HCT116 (cell line): ENCODE data around the gene LIMK2. TPM values are rescaled to one million over a fixed set of nuclear protein-coding genes. Genes with fewer than 3 reads are reported as not detected.

Experiments used
- ATAC-seq: fragments of 200-7000 bp; cut with Tn5 transposase; 2 replicates; pipeline ENCODE4 v1.9.1; 2020; ENCODE audit warnings: mild to moderate bottlenecking, moderate library complexity
- BruUV-seq: library from RNA; stranded (reverse); fragments of 400-500 nt; replicated peaks from 2 replicates; lab custom pipeline; 2021; lab: Mats Ljungman, UMichigan
- CTCF ChIA-PET: fragments of 300-600 bp; sonication (Branson Sonifier 250); formaldehyde crosslinking; loops from one replicate; lab custom pipeline; 2021; ENCODE audit warnings: antibody characterized with exemption; lab: Charles Lee
- POLR2A ChIA-PET: fragments of 300-600, 350-600 bp; sonication (Branson Sonifier 250); formaldehyde crosslinking; loops from one replicate; lab custom pipeline; 2021; ENCODE audit warnings: antibody characterized with exemption; lab: Charles Lee
- RAD21 ChIA-PET, 2 experiments: fragments of 300-600 bp; sonication (Branson Sonifier 250); formaldehyde crosslinking; loops; one replicate each; lab custom pipeline; 2023; ENCODE audit warnings: low total read pairs in 2 of 2; ENCODE audit not compliant: uncharacterized antibody in 2 of 2, unreplicated experiment in 2 of 2, low non-redundant PET in 1 of 2; lab: Charles Lee
- DNase-seq: peaks from one replicate; pipeline ENCODE4 v3.0.0-alpha.2; 2010; ENCODE audit warnings: low read depth, low spot score
- H2AFZ ChIP-seq: fragments of 200-600 bp; shearing (Covaris generic), sonication (generic); 2 replicates; pipeline ENCODE4 v1.6.1; 2017; ENCODE audit warnings: low read depth, mixed run types, mixed read lengths, antibody characterized with exemption, low read length; ENCODE audit not compliant: poor library complexity, severe bottlenecking
- H3K27ac ChIP-seq: 2 replicates; pipeline ENCODE4 v1.5.1; 2012; ENCODE audit warnings: low read depth, low read length
- H3K27me3 ChIP-seq: fragments of 200-600 bp; sonication (generic); 2 replicates; pipeline ENCODE4 v1.6.1; 2016; ENCODE audit warnings: mixed run types, low read length, mixed read lengths; ENCODE audit not compliant: insufficient read depth
- H3K36me3 ChIP-seq, 2 experiments: fragments of 200-500 bp in 1 of 2; fragments of 200-600 bp in 1 of 2; sonication (Bioruptor generic) in 1 of 2; sonication (generic) in 1 of 2; 2 replicates each; pipeline versions ENCODE4 v1.5.1 to v1.6.1; 2014 to 2016; ENCODE audit warnings: low read length in 2 of 2, inconsistent platforms in 1 of 2, mixed read lengths in 1 of 2, mixed run types in 1 of 2; ENCODE audit not compliant: insufficient read depth in 2 of 2, control insufficient read depth in 1 of 2
- H3K4me1 ChIP-seq, 2 experiments: fragments of 200-600 bp in 1 of 2; sonication (generic) in 1 of 2; 2 replicates each; pipeline versions ENCODE4 v1.5.1 to v1.6.1; 2012 to 2017; ENCODE audit warnings: low read length in 2 of 2, inconsistent platforms in 1 of 2, mild to moderate bottlenecking in 1 of 2, mixed read lengths in 1 of 2, mixed run types in 1 of 2, moderate library complexity in 1 of 2; ENCODE audit not compliant: insufficient read depth in 2 of 2, control insufficient read depth in 1 of 2
- H3K4me2 ChIP-seq: fragments of 200-600 bp; sonication (generic); 2 replicates; pipeline ENCODE4 v1.6.1; 2017; ENCODE audit warnings: mixed run types, low read length, mixed read lengths
- H3K4me3 ChIP-seq, 2 experiments: fragments of 200-600 bp in 1 of 2; sonication (generic) in 1 of 2; replicated peaks in 1 of 2; 2 replicates each; pipeline ENCODE4 v1.5.1; 2011 to 2016; ENCODE audit warnings: low read length in 2 of 2, control low read depth in 1 of 2, low read depth in 1 of 2, mild to moderate bottlenecking in 1 of 2, mixed read lengths in 1 of 2, mixed run types in 1 of 2
- H3K79me2 ChIP-seq: fragments of 200-600 bp; sonication (generic); 2 replicates; pipeline ENCODE4 v1.6.1; 2017; ENCODE audit warnings: mild to moderate bottlenecking, mixed run types, low read length, moderate library complexity, mixed read lengths; ENCODE audit not compliant: insufficient read depth
- H3K9ac ChIP-seq: fragments of 200-600 bp; sonication (generic); 2 replicates; pipeline ENCODE4 v1.6.1; 2016; ENCODE audit warnings: low read length, mixed read lengths
- H3K9me2 ChIP-seq: fragments of 200-600 bp; sonication (generic), shearing (Covaris generic); 2 replicates; pipeline ENCODE4 v1.6.1; 2017; ENCODE audit warnings: mixed run types, mild to moderate bottlenecking, moderate library complexity; ENCODE audit not compliant: insufficient read depth
- H3K9me3 ChIP-seq, 2 experiments: fragments of 200-500 bp in 1 of 2; fragments of 200-600 bp in 1 of 2; sonication (Bioruptor generic) in 1 of 2; sonication (generic) in 1 of 2; 2 replicates each; pipeline ENCODE4 v1.6.1; 2014 to 2017; ENCODE audit warnings: low read length in 2 of 2, mixed read lengths in 2 of 2, inconsistent platforms in 1 of 2, low read depth in 1 of 2, mild to moderate bottlenecking in 1 of 2, mixed run types in 1 of 2, moderate library complexity in 1 of 2; ENCODE audit not compliant: control insufficient read depth in 1 of 2, insufficient read depth in 1 of 2
- H4K20me1 ChIP-seq: fragments of 200-600 bp; sonication (generic), shearing (Covaris generic); 2 replicates; pipeline ENCODE4 v1.6.1; 2017; ENCODE audit warnings: mixed run types, mild to moderate bottlenecking, moderate library complexity; ENCODE audit not compliant: insufficient read depth
- FOSL1 ChIP-seq: IDR thresholded peaks from 2 replicates; pipeline ENCODE4 v1.6.1; 2012; ENCODE audit warnings: low read depth
- POLR2AphosphoS5 ChIP-seq: IDR thresholded peaks from 2 replicates; pipeline ENCODE4 v1.6.1; 2011; ENCODE audit warnings: mild to moderate bottlenecking, low read depth, low read length, moderate library complexity
- SP1 ChIP-seq: IDR thresholded peaks from 2 replicates; pipeline ENCODE4 v1.6.1; 2012; ENCODE audit warnings: low read depth
- TCF7L2 ChIP-seq: IDR thresholded peaks from 2 replicates; pipeline ENCODE4 v1.7.0; 2011; ENCODE audit warnings: borderline replicate concordance, inconsistent platforms; ENCODE audit not compliant: insufficient read depth, insufficient read length; ENCODE audit errors: extremely low read depth
- YY1 ChIP-seq: IDR thresholded peaks from 2 replicates; pipeline ENCODE4 v1.6.1; 2011; ENCODE audit warnings: low read length, low read depth, moderate library complexity, mild to moderate bottlenecking; ENCODE audit not compliant: insufficient replicate concordance; ENCODE audit errors: extremely low read depth
- intact Hi-C: fragments of 100-400 bp; cut with micrococcal nuclease; formaldehyde crosslinking; loops from 2 replicates; pipeline ENCODE4 v1.10.0; 2022
- total RNA-seq: library from RNA; stranded (reverse); gene quantifications from one replicate; pipeline ENCODE4 v1.2.1, GENCODE V29; 2021; ENCODE audit not compliant: unreplicated experiment
- TF ChIP-seq, protein P1 (sequence below): IDR thresholded peaks from 2 replicates; pipeline ENCODE4 v1.6.1; 2012; ENCODE audit warnings: low read depth

The LIMK2 gene
- total RNA-seq, 1 experiment from 2014 or later, result 21.9 TPM

DNA sequence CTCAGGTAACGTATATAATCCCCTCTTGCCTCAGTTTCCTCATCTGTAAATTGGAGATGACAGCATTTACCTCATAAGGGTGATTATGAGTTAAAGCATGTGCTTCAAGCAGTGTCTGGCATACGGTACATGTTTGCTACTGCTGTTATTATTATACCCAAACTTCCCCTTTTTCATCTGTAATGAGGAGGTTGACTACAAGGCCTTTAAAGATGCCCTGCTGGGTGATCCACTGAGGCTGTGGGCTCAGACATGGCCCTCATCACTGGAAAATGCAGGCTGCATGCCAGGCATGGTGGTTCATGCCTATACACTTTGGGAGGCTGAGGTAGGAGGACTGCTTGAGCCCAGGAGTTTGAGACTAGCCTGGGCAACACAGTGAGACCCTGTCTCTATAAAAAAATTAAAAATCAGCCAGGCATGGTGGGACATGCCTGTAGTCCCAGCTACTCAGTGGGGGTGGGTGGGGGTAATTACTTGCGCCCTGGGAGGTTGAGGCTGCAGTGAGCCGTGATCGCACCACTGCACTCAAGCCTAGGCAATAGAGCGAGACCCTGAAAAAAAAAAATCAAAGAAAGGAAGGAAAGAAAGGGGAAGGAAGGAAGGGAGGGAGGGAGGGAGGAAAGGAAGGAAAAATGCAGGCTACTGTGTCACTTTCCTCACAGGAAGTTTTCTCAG, 75.9 kb downstream of the LIMK2 start:
- intact Hi-C loops, result no loop called here
- Histone ChIP-seq H4K20me1 (no peaks in the 10 kb centered on the region), H3K27me3 (no peaks in the 10 kb centered on the region), H3K9me2 (no peaks in the 10 kb centered on the region), H2AFZ (no peak overlapping the region), H3K9ac (no peak overlapping the region), H3K4me1 (peaks cover 21 to 25% of the 10 kb centered on the region in 2 experiments), H3K4me3 (no peak overlapping the region), H3K9me3 (no peaks in the 10 kb centered on the region), H3K36me3 (no peaks in the 10 kb centered on the region), H3K4me2 (no peak overlapping the region), H3K79me2 (no peaks in the 10 kb centered on the region), H3K27ac (no peak overlapping the region)
- BruUV-seq, result no TSS peak
- TF ChIP-seq YY1 (no peak), TCF7L2 (no peak), POLR2AphosphoS5 (no peak), FOSL1 (no peak), SP1 (no peak)
- TF ChIP-seq, protein P1, sequence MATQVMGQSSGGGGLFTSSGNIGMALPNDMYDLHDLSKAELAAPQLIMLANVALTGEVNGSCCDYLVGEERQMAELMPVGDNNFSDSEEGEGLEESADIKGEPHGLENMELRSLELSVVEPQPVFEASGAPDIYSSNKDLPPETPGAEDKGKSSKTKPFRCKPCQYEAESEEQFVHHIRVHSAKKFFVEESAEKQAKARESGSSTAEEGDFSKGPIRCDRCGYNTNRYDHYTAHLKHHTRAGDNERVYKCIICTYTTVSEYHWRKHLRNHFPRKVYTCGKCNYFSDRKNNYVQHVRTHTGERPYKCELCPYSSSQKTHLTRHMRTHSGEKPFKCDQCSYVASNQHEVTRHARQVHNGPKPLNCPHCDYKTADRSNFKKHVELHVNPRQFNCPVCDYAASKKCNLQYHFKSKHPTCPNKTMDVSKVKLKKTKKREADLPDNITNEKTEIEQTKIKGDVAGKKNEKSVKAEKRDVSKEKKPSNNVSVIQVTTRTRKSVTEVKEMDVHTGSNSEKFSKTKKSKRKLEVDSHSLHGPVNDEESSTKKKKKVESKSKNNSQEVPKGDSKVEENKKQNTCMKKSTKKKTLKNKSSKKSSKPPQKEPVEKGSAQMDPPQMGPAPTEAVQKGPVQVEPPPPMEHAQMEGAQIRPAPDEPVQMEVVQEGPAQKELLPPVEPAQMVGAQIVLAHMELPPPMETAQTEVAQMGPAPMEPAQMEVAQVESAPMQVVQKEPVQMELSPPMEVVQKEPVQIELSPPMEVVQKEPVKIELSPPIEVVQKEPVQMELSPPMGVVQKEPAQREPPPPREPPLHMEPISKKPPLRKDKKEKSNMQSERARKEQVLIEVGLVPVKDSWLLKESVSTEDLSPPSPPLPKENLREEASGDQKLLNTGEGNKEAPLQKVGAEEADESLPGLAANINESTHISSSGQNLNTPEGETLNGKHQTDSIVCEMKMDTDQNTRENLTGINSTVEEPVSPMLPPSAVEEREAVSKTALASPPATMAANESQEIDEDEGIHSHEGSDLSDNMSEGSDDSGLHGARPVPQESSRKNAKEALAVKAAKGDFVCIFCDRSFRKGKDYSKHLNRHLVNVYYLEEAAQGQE, result no peak
- ATAC-seq (no peak), DNase-seq (no peak)
- ChIA-PET POLR2A (no interaction called here), CTCF (no interaction called here), RAD21 (no interaction called here)
